Activated gamma-delta T cell (primary cell): ENCODE measurements around the gene KCNJ15.

ENCODE experiments used
- DNase-seq: peaks from one replicate; lab custom pipeline; 2025; lab: John Stamatoyannopoulos, UW

Gene KCNJ15

GRCh38 chr21:38326899-38327298, 70.1 kb downstream of the KCNJ15 start:
- no peak for DNase-seq

- DNase-seq, result no peak
These were observed 71.2 kb downstream of the KCNJ15 start for GRCh38 chr21:38327984-38328383.

- DNase-seq, result no peak
These were observed 72.4 kb downstream of the KCNJ15 start for GRCh38 chr21:38329162-38329561.

DNA sequence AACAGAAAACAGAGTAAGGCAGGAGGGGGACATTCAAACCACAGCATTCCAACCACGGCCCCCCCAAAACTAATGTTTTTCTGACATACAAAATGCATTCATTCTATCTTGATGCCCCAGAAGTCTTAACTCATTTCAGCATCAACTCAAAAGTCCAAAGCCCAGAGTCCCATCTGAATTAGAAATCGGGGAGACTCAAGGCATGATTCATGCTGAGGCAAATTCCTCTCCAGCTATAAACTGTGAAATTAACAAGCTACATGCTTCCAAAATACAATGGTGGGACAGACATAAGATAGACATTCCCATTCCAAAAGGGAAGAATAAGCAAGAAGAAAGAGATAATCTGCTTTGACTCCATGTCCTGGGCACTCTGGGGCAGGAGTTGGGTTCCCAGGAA, 73.9 kb downstream of the KCNJ15 start:
- DNase-seq, result no peak

DNA sequence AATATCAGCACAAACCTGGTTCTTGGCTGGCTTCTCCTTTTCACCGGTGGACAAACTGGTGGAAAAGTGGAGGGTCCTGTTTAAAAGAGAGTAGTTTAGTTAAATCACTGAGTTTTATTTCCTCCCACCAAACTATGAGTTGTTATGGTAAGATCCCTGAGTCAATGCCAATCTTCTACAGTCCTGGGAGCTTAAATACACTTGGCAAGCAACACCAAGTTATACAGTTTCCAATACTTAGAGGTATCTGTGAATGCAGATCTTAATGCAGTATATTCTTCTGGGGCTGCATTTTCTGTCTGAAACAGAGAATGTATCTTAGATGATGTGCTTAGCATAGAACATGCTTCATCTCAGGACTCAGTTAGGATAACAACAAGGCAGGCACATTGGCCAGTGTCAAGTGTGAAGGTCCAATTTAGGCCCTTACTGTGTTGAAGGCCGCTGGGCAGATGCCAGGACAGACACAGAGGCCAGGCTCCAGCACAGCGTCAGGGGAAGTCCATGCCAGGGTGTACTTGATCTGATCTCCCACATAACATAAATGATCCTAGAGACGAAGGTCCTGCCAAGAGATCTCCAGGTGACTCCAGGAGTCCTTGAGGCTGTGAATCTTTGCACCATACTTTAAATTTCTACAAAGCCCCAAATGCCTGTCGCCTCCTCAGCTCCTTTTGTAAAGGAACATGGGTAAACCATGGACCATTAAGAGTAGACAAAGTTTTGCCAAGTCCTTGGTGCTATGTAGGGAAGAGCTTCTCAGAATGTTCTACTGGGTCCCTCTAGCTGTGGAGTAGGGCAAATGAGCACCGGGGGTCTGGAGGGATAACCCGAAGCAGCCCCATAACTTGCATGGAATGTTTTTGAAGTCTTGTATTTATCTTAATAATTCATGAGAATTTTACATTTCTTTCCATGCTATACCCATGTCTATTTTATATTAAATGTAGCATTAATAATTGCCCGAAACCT, 76.8 kb downstream of the KCNJ15 start:
- no peak for DNase-seq

- DNase-seq, result no peak
These were observed 78.1 kb downstream of the KCNJ15 start for GRCh38 chr21:38334866-38335265.

- no peak for DNase-seq
These were observed 81.0 kb downstream of the KCNJ15 start for GRCh38 chr21:38337793-38338192.

- DNase-seq, result no peak
These were observed 83.3 kb downstream of the KCNJ15 start for GRCh38 chr21:38340131-38340530.

DNA sequence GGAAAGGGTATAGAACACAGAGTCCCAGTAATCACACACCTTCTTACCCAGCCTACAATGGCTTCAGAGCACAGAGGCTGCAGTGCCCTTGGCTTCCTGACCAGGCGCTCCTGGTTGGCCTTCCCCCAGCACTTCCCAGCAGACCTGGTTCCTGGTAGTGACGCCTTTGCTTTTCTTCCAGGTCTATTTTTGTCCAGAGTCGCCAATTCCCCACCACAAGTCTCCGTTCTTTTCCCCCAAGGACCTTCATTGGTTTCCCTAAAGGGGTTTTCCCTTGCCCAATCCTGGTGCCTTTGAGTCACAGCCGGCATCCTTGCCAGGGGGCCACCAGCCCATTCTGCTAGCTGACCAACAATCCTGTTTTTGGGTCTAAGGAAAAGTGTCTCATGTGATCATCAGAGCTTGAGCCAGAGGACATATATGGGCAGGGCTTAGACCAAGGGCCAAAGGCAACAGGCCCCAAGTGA, 84.8 kb downstream of the KCNJ15 start:
- no peak for DNase-seq

DNA sequence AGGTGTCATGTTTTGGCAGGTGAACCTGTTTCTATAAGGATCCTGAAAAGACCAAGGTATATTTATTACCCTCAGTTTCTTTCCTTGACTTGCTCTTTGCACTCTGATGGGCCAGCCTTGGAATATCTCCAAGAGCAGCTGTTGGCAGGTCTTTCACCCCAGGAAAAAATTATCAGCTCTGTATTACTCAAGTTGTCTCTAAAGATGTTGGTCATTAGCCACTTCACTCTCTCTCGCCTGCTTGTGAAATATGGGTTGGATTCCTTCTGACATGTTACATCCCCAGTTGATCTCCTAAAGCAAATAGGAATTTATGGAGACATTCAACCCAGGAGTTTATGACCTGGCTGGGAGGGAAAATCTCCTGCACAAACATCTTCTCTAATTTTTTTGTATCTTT, 85.9 kb downstream of the KCNJ15 start:
- DNase-seq, result no peak

GRCh38 chr21:38343691-38344090, 86.9 kb downstream of the KCNJ15 start:
- no peak for DNase-seq

DNA sequence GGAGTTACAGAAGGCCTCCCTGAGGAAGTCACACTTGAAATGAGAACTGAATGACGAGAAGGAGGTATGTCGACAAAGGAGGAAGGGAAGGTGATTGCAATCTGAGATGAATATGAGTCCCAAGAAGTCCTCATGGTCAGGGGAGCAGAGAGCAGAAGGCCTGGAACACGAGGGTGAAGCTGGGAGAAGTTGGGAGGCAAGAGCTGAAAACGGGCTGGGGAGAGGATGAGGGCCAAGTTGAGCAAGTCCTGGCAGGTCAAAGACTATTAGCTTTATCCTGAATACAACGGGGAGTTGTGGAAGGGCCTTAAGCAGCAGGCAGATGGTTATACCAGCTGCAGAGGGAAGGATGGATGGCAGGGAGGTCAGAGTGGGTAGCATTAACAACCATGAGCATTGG, 89.5 kb downstream of the KCNJ15 start:
- DNase-seq, result no peak

DNA sequence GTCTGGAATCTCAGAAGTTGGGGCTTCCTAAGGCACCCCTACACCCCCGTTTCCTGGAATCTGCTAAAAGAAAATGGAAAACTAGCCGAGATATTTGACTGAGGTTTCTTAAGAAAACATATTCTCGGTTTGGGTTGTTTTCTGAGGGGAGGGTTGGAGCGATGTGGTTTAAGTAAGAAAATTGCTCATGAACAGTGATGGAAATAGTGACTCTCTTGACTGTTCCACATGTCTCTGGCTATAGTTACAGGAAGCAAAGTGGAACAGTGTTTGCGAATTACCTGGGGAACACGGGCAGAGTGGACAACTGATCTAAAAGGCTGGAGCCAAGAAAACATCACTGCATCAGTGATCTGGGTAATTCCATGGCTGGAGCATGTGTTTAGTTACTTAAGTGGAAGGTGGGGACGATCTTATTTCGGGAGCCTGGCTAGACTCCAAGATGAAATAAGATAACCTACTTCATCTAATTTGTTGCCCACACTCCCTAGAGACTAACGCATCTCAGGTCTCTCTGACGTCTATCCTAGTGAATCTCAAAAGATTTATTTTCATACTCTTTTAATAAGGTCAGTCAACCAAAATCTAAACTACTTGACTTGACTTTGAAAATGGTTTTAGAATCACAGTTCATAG, 92.4 kb downstream of the KCNJ15 start:
- no peak for DNase-seq

GRCh38 chr21:38349977-38350376, 93.2 kb downstream of the KCNJ15 start:
- DNase-seq, result no peak

DNA sequence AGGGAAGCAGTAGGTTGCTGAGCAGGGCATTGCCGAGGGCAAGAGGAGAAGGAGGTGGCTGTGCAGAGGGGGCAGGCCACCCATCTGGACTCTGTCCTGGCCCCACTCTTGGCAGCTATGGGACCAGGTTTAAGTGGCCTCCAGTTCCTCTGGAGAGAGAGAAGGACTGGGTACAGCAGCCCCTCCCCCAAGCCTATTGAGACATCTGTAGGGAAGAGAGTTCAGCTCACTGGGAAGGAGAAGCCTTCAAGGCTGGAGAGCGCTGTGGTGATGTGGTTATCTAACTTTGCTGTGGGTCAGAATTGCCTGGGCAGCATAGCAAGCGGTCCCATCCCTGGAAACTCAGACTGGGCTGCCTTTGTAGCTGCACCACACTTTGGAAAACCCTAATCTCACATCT, 93.9 kb downstream of the KCNJ15 start:
- no peak for DNase-seq

DNA sequence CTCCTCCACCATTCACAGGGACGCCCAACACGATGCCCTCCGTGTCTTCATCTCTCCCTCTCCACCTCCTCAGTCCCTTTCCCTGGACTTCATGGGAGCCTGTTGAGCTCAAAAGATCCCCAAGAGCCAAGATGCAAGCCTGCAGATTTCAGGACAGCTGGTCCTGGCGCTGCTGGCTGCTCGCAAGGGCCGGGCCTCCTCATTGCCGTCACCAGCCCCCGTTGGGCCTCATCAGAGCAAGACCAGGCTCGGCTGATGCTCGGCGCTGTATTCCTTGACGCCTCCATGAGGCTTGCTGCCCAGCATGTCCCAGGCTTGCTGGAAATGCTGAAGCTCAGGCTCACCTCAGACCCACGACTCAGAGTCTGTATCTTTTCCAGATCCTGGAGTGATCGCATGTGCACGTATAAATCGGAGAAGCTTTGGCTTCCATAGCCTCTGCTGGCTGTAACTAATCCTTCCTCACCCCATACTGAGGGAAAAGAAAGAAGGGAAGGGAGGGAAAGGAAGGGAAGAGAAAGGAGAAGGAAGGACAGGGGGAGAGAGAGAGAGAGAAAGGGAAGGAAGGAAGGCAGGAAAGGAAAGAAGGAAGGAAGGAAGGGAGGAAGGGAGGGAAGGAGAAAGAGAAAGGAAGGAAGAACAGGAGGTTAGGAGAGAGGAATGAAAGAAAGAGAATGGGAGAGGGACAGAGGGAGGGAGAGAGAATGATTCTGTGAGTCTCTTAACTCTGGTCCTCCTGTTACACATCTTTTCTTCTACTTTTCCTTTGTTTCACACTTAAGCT, 94.6 kb downstream of the KCNJ15 start:
- no peak for DNase-seq

- no peak for DNase-seq
These were observed 95.2 kb downstream of the KCNJ15 start for GRCh38 chr21:38351961-38352521.

GRCh38 chr21:38352536-38353219, 95.9 kb downstream of the KCNJ15 start:
- DNase-seq, result no peak

DNA sequence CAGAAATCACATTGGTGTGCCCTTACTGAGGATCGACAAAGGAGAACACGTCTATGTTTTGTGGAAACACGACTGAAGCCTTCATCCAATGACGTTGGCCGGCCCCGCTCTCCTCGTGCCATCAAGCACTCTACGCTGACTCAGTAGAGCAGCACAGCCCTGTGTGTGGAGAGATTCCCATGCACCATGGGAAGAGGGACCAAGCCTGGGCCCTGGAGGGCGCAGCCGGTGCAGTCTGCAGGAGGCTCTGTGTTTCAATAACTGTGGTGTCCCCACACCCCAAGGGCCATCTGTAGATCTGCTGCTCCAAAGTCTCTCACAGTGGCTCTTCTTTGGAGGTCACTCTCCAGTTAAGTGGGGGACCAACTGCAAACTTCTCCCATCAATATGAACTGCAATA, 97.4 kb downstream of the KCNJ15 start:
- DNase-seq, result no peak

DNA sequence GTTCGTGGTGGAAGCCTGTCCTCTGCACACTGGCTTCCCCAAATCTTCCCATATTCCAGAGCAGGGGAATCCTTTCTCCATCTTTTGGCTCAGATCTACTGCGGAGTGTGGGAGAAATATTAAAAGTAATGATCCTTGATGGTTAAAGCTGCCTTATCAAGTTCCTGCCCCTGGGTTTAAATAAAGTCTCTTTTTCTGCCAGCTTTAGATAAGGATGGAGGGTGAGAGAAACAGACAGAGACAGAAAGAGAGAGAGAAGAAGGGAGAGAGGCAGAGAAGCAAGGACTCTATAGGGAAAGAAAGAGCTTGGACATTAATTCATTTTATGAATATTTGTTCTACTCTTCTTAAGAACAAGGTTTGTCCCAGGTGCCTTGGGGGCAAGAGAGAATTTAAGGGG, 98.0 kb downstream of the KCNJ15 start:
- DNase-seq, result no peak

DNA sequence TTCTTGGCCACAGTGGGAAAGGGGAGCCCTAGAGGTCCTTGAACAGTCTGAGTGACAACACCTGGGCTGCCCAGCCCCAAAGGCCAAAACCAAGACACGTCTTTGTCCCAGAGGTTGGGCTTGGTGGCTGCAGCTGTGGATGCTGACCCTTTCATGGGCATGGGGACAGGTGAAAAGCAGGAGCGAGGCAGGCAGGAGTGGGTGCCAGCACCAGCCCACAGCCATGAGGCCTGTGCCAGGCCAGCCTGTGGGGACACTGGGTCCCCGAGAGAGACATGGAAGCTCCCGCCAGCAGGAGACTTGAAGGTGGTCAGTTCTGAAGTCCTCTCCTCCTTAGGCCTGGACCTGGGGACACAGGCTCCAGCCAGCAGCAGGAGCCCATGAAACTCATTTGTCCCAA, 98.6 kb downstream of the KCNJ15 start:
- DNase-seq, result no peak
